ENCODE measurements around the gene OR4D5.

The OR4D5 gene

DNA sequence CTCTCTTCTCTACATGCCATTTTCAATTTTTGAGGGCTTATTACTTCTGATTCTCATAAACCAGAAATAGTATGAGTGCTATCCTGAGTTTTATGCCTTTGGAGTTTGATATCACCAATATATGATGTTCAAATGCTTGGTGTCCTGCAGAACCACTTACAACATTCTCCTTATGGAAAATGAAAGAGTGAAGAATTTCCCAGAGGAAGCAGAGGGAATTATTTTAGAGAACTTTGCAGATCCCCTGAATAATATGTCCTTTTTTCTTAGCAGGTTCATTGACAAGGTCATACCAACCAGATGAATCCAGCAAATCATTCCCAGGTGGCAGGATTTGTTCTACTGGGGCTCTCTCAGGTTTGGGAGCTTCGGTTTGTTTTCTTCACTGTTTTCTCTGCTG, at the start of gene OR4D5:
Gene OR4D5, plus strand, starts transcription at position 301 of the 400 bp plus-strand sequence. Its CDS starts 0 bp downstream, at position 301.
- H3K9me3 ChIP-seq (ENCODE audit: low read length) = no peaks in the 10 kb centered on the region
- H3K36me3 ChIP-seq (ENCODE audit: insufficient read depth, low read length) = no peaks in the 10 kb centered on the region
- no peak within 1 kb of the TSS for H3K4me3 ChIP-seq (ENCODE audit: low read length)
- no peaks in the 10 kb centered on the region for H3K27me3 ChIP-seq (ENCODE audit: insufficient read depth, low read length)
- no peak within 1 kb of the TSS for H2AFZ ChIP-seq (ENCODE audit: low read depth, low read length)
- no peaks in the 10 kb centered on the region for H3K4me1 ChIP-seq (ENCODE audit: insufficient read depth, low read length)

DNA sequence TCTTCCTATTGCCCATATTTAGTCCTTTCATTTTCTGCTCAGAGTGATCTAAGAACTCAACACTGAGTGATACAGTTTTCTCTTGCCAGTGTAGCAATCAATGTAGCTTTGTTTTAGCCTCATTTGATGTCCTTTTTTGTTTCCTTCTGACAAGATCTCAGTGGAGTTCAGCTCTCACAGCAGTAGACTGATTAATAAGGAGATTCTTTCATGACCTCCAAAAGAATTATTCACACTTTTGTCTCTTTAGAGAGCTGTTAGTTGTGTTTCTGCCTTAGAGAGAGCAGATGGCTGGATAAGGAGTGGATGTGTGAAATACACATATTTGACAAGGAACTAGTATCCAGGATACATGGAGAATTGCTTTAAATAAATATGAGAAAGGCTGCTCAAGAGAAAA, 47.4 kb upstream of the OR4D5 start:
- H3K9me3 ChIP-seq (ENCODE audit: low read length) = no peaks in the 10 kb centered on the region
- H2AFZ ChIP-seq (ENCODE audit: low read depth, low read length) = no peak overlapping the region
- H3K4me3 ChIP-seq (ENCODE audit: low read length) = no peak overlapping the region
- no peaks in the 10 kb centered on the region for H3K36me3 ChIP-seq (ENCODE audit: insufficient read depth, low read length)
- no peaks in the 10 kb centered on the region for H3K4me1 ChIP-seq (ENCODE audit: insufficient read depth, low read length)
- no peaks in the 10 kb centered on the region for H3K27me3 ChIP-seq (ENCODE audit: insufficient read depth, low read length)

DNA sequence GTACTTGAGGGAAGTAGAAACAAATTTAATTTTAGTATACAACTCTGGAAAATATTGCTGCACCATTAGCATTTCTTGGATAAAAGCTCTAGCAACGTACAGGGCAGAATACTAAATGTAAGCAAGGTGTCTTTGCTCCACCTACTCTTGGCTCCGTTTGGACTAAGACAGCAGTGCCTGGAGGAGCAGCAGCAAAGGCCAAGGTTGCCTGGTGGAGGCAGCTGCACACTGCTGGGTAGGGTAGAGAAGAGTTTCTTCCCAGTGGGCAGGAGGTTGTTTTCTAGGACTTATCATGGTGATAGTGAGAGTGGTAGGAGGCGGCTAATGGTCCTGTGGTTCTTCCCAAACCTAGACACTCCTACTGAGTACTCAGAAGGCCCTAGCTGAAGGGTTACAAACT, 39.6 kb upstream of the OR4D5 start:
- H3K4me1 ChIP-seq (ENCODE audit: insufficient read depth, low read length) = no peaks in the 10 kb centered on the region
- H3K9me3 ChIP-seq (ENCODE audit: low read length) = no peaks in the 10 kb centered on the region
- H3K36me3 ChIP-seq (ENCODE audit: insufficient read depth, low read length) = no peaks in the 10 kb centered on the region
- H3K4me3 ChIP-seq (ENCODE audit: low read length) = no peak overlapping the region
- H2AFZ ChIP-seq (ENCODE audit: low read depth, low read length) = no peak overlapping the region
- no peaks in the 10 kb centered on the region for H3K27me3 ChIP-seq (ENCODE audit: insufficient read depth, low read length)

DNA sequence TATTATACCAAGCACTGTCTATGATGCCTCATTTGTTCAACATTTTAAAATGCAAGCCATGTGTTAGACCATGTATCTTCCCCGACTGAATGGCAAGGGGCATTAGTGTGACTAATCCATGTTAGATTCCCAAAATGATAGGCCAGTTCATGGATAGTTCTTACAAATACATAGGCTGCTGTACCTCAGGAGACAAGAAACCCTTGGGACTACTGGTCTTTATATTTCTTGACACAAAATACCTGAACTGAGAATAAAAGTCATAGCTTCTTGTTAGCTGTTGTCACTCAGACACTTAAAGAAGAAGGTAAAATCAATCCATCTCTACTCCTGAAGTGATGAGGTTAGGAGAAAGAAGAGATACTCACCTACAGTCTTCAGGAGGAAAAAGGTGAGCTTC, 37.5 kb upstream of the OR4D5 start, which contains the start of gene OR8D4:
Gene OR8D4, plus strand, starts transcription at position 301 of the 400 bp plus-strand sequence. CDS start 4,265 bp downstream, outside the sequence.
- no peaks in the 10 kb centered on the region for H3K36me3 ChIP-seq (ENCODE audit: insufficient read depth, low read length)
- H3K4me1 ChIP-seq (ENCODE audit: insufficient read depth, low read length) = no peaks in the 10 kb centered on the region
- no peaks in the 10 kb centered on the region for H3K27me3 ChIP-seq (ENCODE audit: insufficient read depth, low read length)
- H3K4me3 ChIP-seq (ENCODE audit: low read length) = no peak within 1 kb of the TSS
- no peak within 1 kb of the TSS for H2AFZ ChIP-seq (ENCODE audit: low read depth, low read length)
- H3K9me3 ChIP-seq (ENCODE audit: low read length) = no peaks in the 10 kb centered on the region

DNA sequence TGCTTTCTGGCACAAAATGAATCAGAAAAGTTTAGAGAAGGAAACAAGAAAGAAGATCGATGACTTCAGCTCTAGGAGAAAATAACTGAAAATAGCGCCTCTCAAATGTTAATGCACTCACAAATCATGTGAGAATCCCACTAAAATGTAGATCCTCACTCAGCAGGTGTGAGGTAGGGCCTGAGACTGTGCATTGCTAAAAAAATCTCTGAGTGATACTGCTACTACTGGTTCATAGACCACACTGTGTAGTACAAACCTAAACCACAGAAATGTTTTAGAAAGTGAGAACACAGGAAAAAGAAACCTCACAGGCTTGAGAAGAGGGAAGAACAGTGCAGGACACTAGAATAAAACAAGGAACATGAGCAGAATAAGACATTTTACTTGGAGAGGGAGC, 35.5 kb upstream of the OR4D5 start:
- Histone ChIP-seq H2AFZ (ENCODE audit: low read depth, low read length) (no peak overlapping the region), H3K36me3 (ENCODE audit: insufficient read depth, low read length) (no peaks in the 10 kb centered on the region), H3K9me3 (ENCODE audit: low read length) (no peaks in the 10 kb centered on the region), H3K4me3 (ENCODE audit: low read length) (no peak overlapping the region), H3K4me1 (ENCODE audit: insufficient read depth, low read length) (no peaks in the 10 kb centered on the region), H3K27me3 (ENCODE audit: insufficient read depth, low read length) (no peaks in the 10 kb centered on the region)

DNA sequence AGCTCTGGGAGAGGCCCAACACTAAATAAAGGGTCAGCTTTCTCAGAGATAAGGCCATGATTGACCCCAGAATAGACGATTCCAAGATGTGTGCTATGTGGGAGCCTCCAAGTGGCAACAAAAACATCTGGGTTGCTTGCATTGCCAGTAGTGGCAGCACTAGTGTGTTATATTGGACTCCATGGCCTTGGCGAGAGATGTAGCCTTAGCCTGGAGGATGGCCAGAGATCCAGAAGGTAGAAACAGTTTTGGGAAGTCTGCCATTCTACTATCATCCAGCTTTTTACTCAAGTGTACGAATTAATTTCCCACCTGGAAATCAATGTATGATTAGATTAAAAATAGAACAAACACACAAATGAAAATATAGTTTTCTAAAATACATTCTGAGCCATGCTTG, 34.5 kb upstream of the OR4D5 start:
- Histone ChIP-seq H3K4me1 (ENCODE audit: insufficient read depth, low read length) (no peaks in the 10 kb centered on the region), H3K4me3 (ENCODE audit: low read length) (no peak overlapping the region), H2AFZ (ENCODE audit: low read depth, low read length) (no peak overlapping the region), H3K27me3 (ENCODE audit: insufficient read depth, low read length) (no peaks in the 10 kb centered on the region), H3K36me3 (ENCODE audit: insufficient read depth, low read length) (no peaks in the 10 kb centered on the region), H3K9me3 (ENCODE audit: low read length) (no peaks in the 10 kb centered on the region)

DNA sequence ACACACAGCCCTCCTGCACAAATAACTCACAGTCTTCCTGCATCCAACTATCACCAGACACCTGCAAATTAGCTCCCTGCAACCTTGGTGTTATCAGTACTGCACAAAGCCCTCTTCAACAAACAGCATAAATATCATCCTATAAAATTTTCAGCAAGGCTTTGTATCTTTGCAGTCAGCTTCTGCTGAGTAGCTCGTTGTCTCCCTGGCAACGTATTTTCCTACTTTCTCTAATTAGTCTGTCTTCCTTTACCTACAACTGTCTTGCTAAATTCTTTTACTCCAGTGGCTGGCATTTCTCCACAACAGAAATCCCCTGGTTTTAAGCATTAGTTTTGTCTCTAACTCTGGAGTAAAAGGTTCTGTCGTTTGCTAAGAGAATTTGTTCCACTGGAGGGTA, 33.6 kb upstream of the OR4D5 start:
- H3K9me3 ChIP-seq (ENCODE audit: low read length) = no peaks in the 10 kb centered on the region
- H3K36me3 ChIP-seq (ENCODE audit: insufficient read depth, low read length) = no peaks in the 10 kb centered on the region
- H3K4me1 ChIP-seq (ENCODE audit: insufficient read depth, low read length) = no peaks in the 10 kb centered on the region
- no peak overlapping the region for H3K4me3 ChIP-seq (ENCODE audit: low read length)
- H2AFZ ChIP-seq (ENCODE audit: low read depth, low read length) = no peak overlapping the region
- no peaks in the 10 kb centered on the region for H3K27me3 ChIP-seq (ENCODE audit: insufficient read depth, low read length)

DNA sequence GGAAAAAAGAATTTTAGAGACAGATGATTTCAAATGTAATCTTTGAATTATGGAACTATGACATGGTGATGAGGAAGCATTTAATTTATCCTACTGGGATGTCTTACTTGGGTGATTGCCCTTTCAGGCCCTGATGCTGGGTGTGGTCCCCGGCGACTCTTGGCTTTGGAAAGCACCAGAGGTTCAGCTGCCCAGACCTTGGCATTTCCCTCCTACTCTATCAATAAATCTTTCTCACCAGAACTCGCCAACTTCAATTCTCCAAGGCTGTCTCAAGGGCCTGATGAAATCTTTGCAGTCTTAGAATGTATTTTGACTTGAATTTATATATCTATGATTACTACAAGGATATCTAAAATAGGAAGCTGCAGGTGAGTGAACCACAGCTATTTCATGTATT, 18.5 kb upstream of the OR4D5 start:
- Histone ChIP-seq H3K36me3 (ENCODE audit: insufficient read depth, low read length) (no peaks in the 10 kb centered on the region), H3K4me1 (ENCODE audit: insufficient read depth, low read length) (no peaks in the 10 kb centered on the region), H3K27me3 (ENCODE audit: insufficient read depth, low read length) (no peaks in the 10 kb centered on the region), H2AFZ (ENCODE audit: low read depth, low read length) (no peak overlapping the region), H3K9me3 (ENCODE audit: low read length) (no peaks in the 10 kb centered on the region), H3K4me3 (ENCODE audit: low read length) (no peak overlapping the region)

DNA sequence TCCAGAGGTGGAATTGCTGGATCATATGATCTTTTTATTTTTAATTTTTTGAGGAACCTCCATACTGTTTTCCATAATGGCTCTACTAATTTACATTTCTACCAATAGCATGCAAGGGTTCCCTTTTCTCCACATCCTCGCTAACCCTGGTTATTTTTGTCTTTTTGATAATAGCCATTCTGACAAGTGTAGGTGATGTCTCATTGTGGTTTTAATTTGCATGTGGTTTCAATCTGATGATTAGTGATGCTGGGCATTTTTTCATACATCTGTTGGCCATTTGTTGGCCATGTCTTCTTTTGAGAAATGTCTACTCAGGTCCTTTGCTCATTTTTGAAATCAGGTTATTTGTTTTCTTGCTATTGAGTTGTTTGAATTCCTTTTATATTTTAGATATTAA, 15.4 kb upstream of the OR4D5 start:
- Histone ChIP-seq H3K36me3 (ENCODE audit: insufficient read depth, low read length) (no peaks in the 10 kb centered on the region), H2AFZ (ENCODE audit: low read depth, low read length) (no peak overlapping the region), H3K9me3 (ENCODE audit: low read length) (no peaks in the 10 kb centered on the region), H3K4me1 (ENCODE audit: insufficient read depth, low read length) (no peaks in the 10 kb centered on the region), H3K4me3 (ENCODE audit: low read length) (no peak overlapping the region), H3K27me3 (ENCODE audit: insufficient read depth, low read length) (no peaks in the 10 kb centered on the region)

DNA sequence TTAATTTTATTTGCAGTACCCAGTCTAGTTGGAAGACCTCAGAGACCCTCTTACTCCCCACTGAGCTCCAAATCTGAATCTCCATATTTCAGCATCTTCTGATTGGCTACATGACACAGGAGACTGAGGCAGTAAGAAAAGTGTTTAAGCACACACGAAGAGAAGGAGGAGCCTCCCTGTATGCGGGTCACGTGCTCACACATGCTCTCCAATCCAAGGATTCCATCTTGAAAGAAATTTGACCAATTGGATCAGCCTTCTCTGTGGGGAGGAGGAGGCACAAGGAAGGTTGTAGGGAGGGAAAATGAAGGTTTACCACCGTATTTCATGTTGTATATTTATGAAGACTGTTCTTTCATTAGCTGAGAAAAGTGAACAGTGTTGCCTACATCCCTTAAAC, 3.0 kb downstream of the OR4D5 start:
- no peaks in the 10 kb centered on the region for H3K4me1 ChIP-seq (ENCODE audit: insufficient read depth, low read length)
- H3K9me3 ChIP-seq (ENCODE audit: low read length) = no peaks in the 10 kb centered on the region
- H3K4me3 ChIP-seq (ENCODE audit: low read length) = no peak overlapping the region
- H3K27me3 ChIP-seq (ENCODE audit: insufficient read depth, low read length) = no peaks in the 10 kb centered on the region
- no peak overlapping the region for H2AFZ ChIP-seq (ENCODE audit: low read depth, low read length)
- H3K36me3 ChIP-seq (ENCODE audit: insufficient read depth, low read length) = no peaks in the 10 kb centered on the region

DNA sequence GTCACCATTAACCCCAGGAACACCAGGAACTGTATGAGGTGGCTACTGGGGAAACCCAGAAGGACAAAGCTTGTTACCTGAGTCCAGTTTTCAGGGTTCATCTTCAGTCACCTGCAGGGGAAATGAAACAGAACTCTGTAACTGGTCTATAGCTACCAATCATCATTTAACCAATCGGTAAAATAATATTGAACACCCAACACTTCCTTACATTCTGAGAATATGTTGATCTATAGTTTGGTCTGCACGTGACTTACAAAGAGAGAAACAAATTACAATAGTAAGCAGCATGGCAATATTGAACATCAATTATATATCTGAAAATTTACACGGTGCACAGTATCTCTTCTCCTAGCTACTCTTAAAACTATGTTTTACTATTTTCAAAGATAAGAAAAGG, 4.3 kb downstream of the OR4D5 start, which contains the start of gene OR6T1:
Gene OR6T1, minus strand, starts transcription at position 101 of the 400 bp plus-strand sequence. Its CDS starts 0 bp downstream, at position 101.
- H3K9me3 ChIP-seq (ENCODE audit: low read length) = no peaks in the 10 kb centered on the region

DNA sequence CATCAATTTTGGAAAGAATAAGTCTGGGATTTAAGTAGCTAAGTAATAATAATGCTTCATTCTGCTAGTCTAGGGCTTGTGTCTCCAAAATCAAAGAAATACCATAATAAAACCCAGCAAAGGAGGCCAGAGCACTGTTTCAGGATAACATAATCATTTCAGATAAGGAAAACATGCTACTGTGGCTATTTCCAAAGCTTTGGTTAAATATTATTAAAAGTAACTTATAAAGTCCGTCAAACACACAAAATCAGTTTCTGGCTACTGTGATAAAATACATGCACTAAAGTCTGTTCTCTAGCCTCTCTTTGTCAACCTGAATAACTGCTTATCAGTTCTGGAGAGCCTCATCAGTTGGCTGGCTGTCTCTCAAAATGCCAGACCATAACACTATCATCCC, 5.7 kb downstream of the OR4D5 start:
- peaks cover 2% of the 10 kb centered on the region for H3K27me3 ChIP-seq (ENCODE audit: insufficient read depth, low read length)
- no peaks in the 10 kb centered on the region for H3K9me3 ChIP-seq (ENCODE audit: low read length)
- no peaks in the 10 kb centered on the region for H3K36me3 ChIP-seq (ENCODE audit: insufficient read depth, low read length)
- H3K4me1 ChIP-seq (ENCODE audit: insufficient read depth, low read length) = no peaks in the 10 kb centered on the region
- H2AFZ ChIP-seq (ENCODE audit: low read depth, low read length) = no peak overlapping the region
- no peak overlapping the region for H3K4me3 ChIP-seq (ENCODE audit: low read length)

More for the DNA sequence above, 4.3 kb downstream of the OR4D5 start, which contains the start of gene OR6T1:
- Histone ChIP-seq H2AFZ (ENCODE audit: low read depth, low read length) (no peak within 1 kb of the TSS), H3K27me3 (ENCODE audit: insufficient read depth, low read length) (no peaks in the 10 kb centered on the region), H3K36me3 (ENCODE audit: insufficient read depth, low read length) (no peaks in the 10 kb centered on the region), H3K4me3 (ENCODE audit: low read length) (no peak within 1 kb of the TSS), H3K4me1 (ENCODE audit: insufficient read depth, low read length) (no peaks in the 10 kb centered on the region)

DNA sequence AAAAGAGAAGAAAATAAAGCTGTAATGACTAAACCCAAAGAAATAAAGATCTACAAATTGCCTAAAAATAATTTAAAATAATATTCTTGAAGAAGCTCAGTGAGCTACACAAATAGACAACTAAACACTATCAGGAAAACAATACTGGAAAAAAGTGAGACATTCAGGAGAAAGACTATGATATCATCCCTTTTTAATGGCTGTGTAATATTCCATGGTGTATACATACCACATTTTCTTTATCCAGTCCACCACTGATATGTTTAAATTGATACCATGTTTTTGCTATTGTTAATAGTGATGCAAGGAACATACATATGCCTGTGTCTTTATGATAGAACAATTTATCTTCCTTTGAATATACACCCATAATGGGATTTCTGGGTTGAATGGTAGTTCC, 17.3 kb downstream of the OR4D5 start:
- H3K4me3 ChIP-seq (ENCODE audit: low read length) = no peak overlapping the region
- no peak overlapping the region for H2AFZ ChIP-seq (ENCODE audit: low read depth, low read length)
- no peaks in the 10 kb centered on the region for H3K9me3 ChIP-seq (ENCODE audit: low read length)
- H3K36me3 ChIP-seq (ENCODE audit: insufficient read depth, low read length) = no peaks in the 10 kb centered on the region
- H3K4me1 ChIP-seq (ENCODE audit: insufficient read depth, low read length) = no peaks in the 10 kb centered on the region
- H3K27me3 ChIP-seq (ENCODE audit: insufficient read depth, low read length) = no peaks in the 10 kb centered on the region

DNA sequence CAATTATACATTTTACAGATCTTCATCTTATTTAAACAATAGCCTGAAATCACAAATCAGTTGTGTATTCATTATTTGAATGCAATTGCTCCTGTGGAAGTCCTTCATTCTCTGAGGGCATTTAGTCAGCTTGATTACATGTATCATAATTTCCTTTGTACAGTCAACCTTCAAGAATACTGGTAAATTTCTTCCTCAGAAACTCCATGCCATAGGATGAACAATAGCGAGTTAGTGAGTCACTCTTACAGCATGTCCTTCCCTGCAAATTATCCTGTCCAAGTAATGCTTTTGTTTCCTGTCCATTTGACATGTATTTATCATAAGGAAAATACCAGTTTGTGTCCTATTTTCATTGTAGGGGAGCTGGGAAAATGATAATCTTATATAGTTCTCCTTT, 34.4 kb downstream of the OR4D5 start:
- Histone ChIP-seq H3K36me3 (ENCODE audit: insufficient read depth, low read length) (no peaks in the 10 kb centered on the region), H3K4me1 (ENCODE audit: insufficient read depth, low read length) (no peaks in the 10 kb centered on the region), H3K4me3 (ENCODE audit: low read length) (no peak overlapping the region), H2AFZ (ENCODE audit: low read depth, low read length) (no peak overlapping the region), H3K9me3 (ENCODE audit: low read length) (no peaks in the 10 kb centered on the region), H3K27me3 (ENCODE audit: insufficient read depth, low read length) (no peaks in the 10 kb centered on the region)

Measured in neuron (in vitro differentiated cells).